LNCaP clone FGC (cell line): Measurements from ENCODE around the gene HELZ.

Experiments
- DNase-seq: peaks from one replicate; pipeline ENCODE4 v3.0.0-alpha.2; 2011; ENCODE audit warnings: low read depth
- H3K4me3 ChIP-seq: 2 replicates; pipeline ENCODE4 v1.5.1; 2011; ENCODE audit warnings: mild to moderate bottlenecking, low read depth, low read length, control low read depth
- TF ChIP-seq, protein P1 (sequence below): IDR thresholded peaks from 2 replicates; pipeline ENCODE4 v1.5.1; 2012; ENCODE audit warnings: mild to moderate bottlenecking; ENCODE audit not compliant: control insufficient read depth, insufficient read depth; ENCODE audit errors: extremely low read depth

HELZ gene

DNA sequence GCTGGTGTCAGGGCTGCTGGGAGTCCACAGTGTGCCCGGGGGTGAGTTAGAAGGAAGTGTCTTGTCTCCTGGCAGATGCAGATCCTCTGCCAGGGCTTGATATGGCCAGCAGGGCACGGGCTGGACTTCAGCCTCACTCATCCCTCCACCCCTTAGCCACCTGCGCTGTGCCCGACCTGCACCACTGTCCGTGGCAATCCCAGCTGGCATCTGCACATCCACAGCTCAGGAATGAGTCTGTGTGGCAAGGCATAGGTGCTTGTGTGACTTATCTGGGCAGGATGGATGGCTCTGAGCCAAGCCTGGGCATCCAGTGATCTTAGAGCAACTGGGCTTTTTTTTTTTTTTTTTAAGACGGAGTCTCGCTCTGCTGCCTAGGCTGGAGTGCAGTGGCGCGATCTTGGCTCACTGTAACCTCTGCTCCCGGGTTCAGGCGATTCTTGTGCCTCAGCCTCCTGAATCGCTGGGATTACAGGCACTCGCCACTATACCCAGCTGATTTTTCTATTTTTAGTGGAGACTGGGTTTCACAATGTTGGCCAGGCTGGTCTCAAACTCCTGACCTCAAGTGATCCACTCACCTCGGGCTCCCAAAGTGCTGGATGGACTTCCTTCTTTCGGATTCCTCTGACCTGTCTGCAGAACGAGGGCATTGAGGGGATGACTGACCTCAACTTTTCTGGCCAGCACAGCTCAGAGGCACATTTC is 223.1 kb downstream of the HELZ start:
- no peak overlapping the region for H3K4me3 ChIP-seq
- no peak for DNase-seq
- TF ChIP-seq, protein P1, sequence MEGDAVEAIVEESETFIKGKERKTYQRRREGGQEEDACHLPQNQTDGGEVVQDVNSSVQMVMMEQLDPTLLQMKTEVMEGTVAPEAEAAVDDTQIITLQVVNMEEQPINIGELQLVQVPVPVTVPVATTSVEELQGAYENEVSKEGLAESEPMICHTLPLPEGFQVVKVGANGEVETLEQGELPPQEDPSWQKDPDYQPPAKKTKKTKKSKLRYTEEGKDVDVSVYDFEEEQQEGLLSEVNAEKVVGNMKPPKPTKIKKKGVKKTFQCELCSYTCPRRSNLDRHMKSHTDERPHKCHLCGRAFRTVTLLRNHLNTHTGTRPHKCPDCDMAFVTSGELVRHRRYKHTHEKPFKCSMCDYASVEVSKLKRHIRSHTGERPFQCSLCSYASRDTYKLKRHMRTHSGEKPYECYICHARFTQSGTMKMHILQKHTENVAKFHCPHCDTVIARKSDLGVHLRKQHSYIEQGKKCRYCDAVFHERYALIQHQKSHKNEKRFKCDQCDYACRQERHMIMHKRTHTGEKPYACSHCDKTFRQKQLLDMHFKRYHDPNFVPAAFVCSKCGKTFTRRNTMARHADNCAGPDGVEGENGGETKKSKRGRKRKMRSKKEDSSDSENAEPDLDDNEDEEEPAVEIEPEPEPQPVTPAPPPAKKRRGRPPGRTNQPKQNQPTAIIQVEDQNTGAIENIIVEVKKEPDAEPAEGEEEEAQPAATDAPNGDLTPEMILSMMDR, result no peak

DNA sequence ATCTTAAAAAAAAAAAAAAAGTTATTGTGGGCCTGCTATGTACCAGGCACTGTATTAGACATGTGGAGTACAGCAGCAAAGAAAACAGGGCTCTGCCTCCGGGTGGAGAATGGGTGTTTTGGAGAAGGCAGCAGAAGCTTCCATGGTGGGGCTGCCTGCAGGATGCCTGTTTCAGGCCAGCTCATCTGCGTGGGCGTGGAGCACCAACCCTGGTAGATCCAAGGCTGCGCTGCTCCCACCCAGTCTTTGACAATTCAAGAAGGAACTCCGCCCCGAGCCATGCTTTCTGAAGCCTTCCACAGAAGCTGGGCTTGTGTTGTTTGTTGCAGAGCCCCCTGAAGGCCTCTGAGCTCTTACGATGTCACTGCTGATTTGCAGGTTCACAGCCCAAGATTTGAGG is 223.8 kb downstream of the HELZ start:
- no peak for DNase-seq
- no peak overlapping the region for H3K4me3 ChIP-seq
- TF ChIP-seq, protein P1, result no peak
